Prostate gland (tissue), 2 donors: Measurements from ENCODE around the gene GUCY1A2. TPM values are rescaled to one million over a fixed set of nuclear protein-coding genes. Genes with fewer than 3 reads are reported as not detected.

Experiments used
- DNase-seq: peaks from one replicate; pipeline ENCODE4 v3.0.0-alpha.2; 2019; ENCODE audit warnings: low spot score
- H3K27ac ChIP-seq, 2 donors: fragments of 200-600 bp; sonication (generic); 2 replicates each; pipeline ENCODE4 v1.5.1; 2017 to 2019
- H3K27me3 ChIP-seq: fragments of 200-600 bp; sonication (generic); replicated peaks from 2 replicates; pipeline ENCODE4 v1.5.1; 2019; ENCODE audit not compliant: insufficient read depth
- H3K36me3 ChIP-seq, 2 donors: fragments of 200-600 bp; sonication (generic); 1 replicate in 1 of 2; 2 replicates in 1 of 2; pipeline versions ENCODE4 v1.5.1 to v1.8.1; 2017 to 2019
- H3K4me1 ChIP-seq: fragments of 200-600 bp; sonication (generic); replicated peaks from 2 replicates; pipeline ENCODE4 v1.5.1; 2019
- H3K4me3 ChIP-seq, 2 donors: fragments of 200-600 bp; sonication (generic); 2 replicates each; pipeline ENCODE4 v1.5.1; 2017 to 2019
- H3K9me3 ChIP-seq: fragments of 200-600 bp; sonication (generic); 2 replicates; pipeline ENCODE4 v1.5.1; 2017
- CTCF ChIP-seq, 4 experiments: fragments of 200-600 bp in 2 of 4; fragments of 450-650 bp in 2 of 4; sonication (generic) in 2 of 4; IDR thresholded peaks; 1 replicate in 3 of 4; 2 replicates in 1 of 4; pipeline ENCODE4 v1.5.1; 2016 to 2019; ENCODE audit warnings: antibody characterized with exemption in 4 of 4, mild to moderate bottlenecking in 2 of 4, moderate library complexity in 2 of 4
- POLR2A ChIP-seq: fragments of 450-650 bp; IDR thresholded peaks from one replicate; pipeline ENCODE4 v1.6.1; 2016; ENCODE audit warnings: antibody characterized with exemption, mild to moderate bottlenecking
- POLR2AphosphoS5 ChIP-seq: sonication (generic); formaldehyde crosslinking; IDR thresholded peaks from one replicate; pipeline ENCODE4 v1.6.1; 2017; ENCODE audit warnings: antibody characterized with exemption
- WGBS: methylation state at CpG from one replicate; pipeline ENCODE4 v1.1.5; 2018; 5-methylcytosine and 5-hydroxymethylcytosine counted together
- intact Hi-C: fragments of 100-400 bp; cut with DNase I; formaldehyde crosslinking; loops from one replicate; pipeline ENCODE4 v1.14.2; 2022
- total RNA-seq, 2 donors: library from RNA; depleted of rRNA; stranded (reverse); fragments of >200 nt; gene quantifications; one replicate each; pipeline ENCODE4 v1.1.0, GENCODE V29; 2016

GUCY1A2 gene
- total RNA-seq, 2 donors from 2014 or later, result 1.2 to 15.3 TPM

- no peaks in the 10 kb centered on the region for H3K27me3 ChIP-seq
- no peaks in the 10 kb centered on the region for H3K36me3 ChIP-seq
- H3K4me3 ChIP-seq, result no peak overlapping the region
- no peaks in the 10 kb centered on the region for H3K9me3 ChIP-seq
- TF ChIP-seq CTCF (IDR thresholded peaks at IDR 0.05) (no peak), POLR2A (no peak), POLR2AphosphoS5 (no peak)
- H3K27ac ChIP-seq, result no peak overlapping the region
- intact Hi-C loops, result no loop called here
- WGBS, result 82% methylated on average over 5 of the region's 5 CpGs
- no peaks in the 10 kb centered on the region for H3K4me1 ChIP-seq
- DNase-seq, result no peak
These were observed 61.2 kb downstream of the GUCY1A2 start for GRCh38 chr11:106957030-106957482.

DNA sequence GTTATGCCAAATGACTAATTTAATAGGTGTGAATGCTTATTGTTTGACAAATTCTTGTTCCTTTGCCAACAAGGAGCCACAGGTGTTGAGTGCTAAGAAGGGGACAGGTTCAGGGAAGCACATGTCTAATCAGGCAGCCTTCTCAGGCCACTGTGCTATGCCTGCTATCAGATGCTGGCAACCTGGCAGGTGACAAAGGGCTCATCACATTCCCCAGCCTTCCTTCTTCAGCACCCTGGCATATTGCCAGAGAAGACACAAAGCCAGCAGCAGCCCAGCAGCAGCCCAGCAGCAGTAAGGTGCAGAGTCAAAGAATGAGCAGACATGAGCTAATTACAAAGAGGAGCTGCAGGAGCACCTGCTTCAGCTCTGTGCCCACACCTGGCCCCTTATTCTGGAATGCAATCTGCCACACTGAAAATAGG lies 68.2 kb downstream of the GUCY1A2 start:
- TF ChIP-seq POLR2A (no peak), CTCF (IDR thresholded peaks at IDR 0.05) (no peak)
- H3K27me3 ChIP-seq, result no peaks in the 10 kb centered on the region
- H3K27ac ChIP-seq, result no peak overlapping the region
- H3K4me3 ChIP-seq, result no peak overlapping the region
- no peaks in the 10 kb centered on the region for H3K9me3 ChIP-seq
- DNase-seq, result no peak
- intact Hi-C loops, result no loop called here
- H3K36me3 ChIP-seq, result no peaks in the 10 kb centered on the region
- H3K4me1 ChIP-seq, result no peaks in the 10 kb centered on the region

DNA sequence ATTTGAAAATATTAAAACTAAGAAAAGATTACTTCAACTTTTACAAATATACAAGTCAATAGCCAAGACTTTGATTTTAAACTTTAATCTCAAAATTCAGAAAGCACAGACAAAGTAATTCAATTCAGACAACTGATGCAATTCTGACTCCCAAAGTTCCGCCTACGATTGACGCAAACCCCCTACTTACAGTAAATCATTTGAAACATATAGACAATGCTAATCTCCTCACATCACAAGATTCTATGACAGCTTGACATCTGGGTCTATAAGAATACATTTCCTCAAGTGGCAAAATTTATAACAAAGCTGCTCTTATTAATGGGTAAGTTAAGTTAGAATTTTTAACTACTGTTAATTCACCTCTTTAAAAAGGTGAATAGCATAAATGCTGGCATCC lies 75.2 kb downstream of the GUCY1A2 start:
- no peak for DNase-seq
- Histone ChIP-seq H3K27ac (no peak overlapping the region), H3K4me1 (no peaks in the 10 kb centered on the region), H3K4me3 (no peak overlapping the region), H3K27me3 (no peaks in the 10 kb centered on the region), H3K9me3 (no peaks in the 10 kb centered on the region), H3K36me3 (no peaks in the 10 kb centered on the region)
- intact Hi-C loops, result no loop called here
- TF ChIP-seq POLR2A (no peak), CTCF (IDR thresholded peaks at IDR 0.05) (no peak), POLR2AphosphoS5 (no peak)
- 96% methylated on average over 3 of the region's 3 CpGs for WGBS

DNA sequence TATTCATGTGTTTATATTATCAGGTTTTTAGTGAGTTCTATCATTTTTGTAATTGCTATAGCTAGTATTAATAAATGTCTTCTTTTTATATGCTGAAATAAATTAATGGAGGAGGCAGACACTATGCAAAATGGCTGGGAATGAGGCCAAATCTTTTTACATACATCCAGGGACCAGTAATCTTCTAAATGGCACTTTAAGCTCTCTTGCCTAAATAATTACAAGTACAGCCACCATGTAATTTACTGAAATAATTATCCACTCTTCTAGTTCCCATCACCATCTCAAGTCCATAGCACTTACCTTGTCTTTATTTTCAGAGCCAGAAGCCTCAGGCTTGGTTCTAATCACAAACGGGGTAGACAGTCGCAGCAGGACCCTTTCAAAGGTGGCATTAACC lies 79.1 kb downstream of the GUCY1A2 start:
- Histone ChIP-seq H3K4me1 (no peaks in the 10 kb centered on the region), H3K27ac (no peak overlapping the region), H3K36me3 (no peaks in the 10 kb centered on the region), H3K4me3 (no peak overlapping the region), H3K27me3 (no peaks in the 10 kb centered on the region), H3K9me3 (no peaks in the 10 kb centered on the region)
- WGBS, result 56% methylated on average over 2 of the region's 2 CpGs
- DNase-seq, result no peak
- TF ChIP-seq POLR2A, result no peak
- no peak for TF ChIP-seq POLR2AphosphoS5
- no peak for TF ChIP-seq CTCF (IDR thresholded peaks at IDR 0.05)
- intact Hi-C loops, result no loop called here

GRCh38 chr11:106937111-106937510 lies 81.2 kb downstream of the GUCY1A2 start:
- Histone ChIP-seq H3K4me3 (no peak overlapping the region), H3K9me3 (no peaks in the 10 kb centered on the region), H3K27ac (no peak overlapping the region), H3K27me3 (no peaks in the 10 kb centered on the region), H3K4me1 (no peaks in the 10 kb centered on the region), H3K36me3 (no peaks in the 10 kb centered on the region)
- WGBS, result 93% methylated on average over 1 of the region's 1 CpG
- intact Hi-C loops, result no loop called here
- no peak for DNase-seq
- TF ChIP-seq CTCF (IDR thresholded peaks at IDR 0.05) (no peak), POLR2A (no peak), POLR2AphosphoS5 (no peak)
